Fibroblast of lung (primary cell): Measurements from ENCODE around the gene ACSL3. TPM values are rescaled to one million over a fixed set of nuclear protein-coding genes. Genes with fewer than 3 reads are reported as not detected.

Experiments used
- DNase-seq, 2 donors: peaks; one replicate each; pipeline versions ENCODE4 v3.0.0 to v3.0.0-alpha.2; 2010; ENCODE audit warnings: low read depth in 2 of 2
- H2AFZ ChIP-seq: 2 replicates; pipeline ENCODE4 v1.5.1; 2012; ENCODE audit warnings: low read length, control low read depth, inconsistent platforms
- H3K27ac ChIP-seq: 2 replicates; pipeline ENCODE4 v1.5.1; 2011; ENCODE audit warnings: low read length, control low read depth; ENCODE audit not compliant: insufficient read depth
- H3K27me3 ChIP-seq: 2 replicates; pipeline ENCODE4 v1.5.1; 2011; ENCODE audit warnings: mild to moderate bottlenecking, low read length; ENCODE audit not compliant: control insufficient read depth, insufficient read depth
- H3K36me3 ChIP-seq: 2 replicates; pipeline ENCODE4 v1.5.1; 2011; ENCODE audit warnings: low read length; ENCODE audit not compliant: control insufficient read depth, insufficient read depth
- H3K4me1 ChIP-seq: 2 replicates; pipeline ENCODE4 v1.5.1; 2011; ENCODE audit warnings: low read length; ENCODE audit not compliant: control insufficient read depth, insufficient read depth; ENCODE audit errors: extremely low read depth
- H3K4me2 ChIP-seq: 2 replicates; pipeline ENCODE4 v1.5.1; 2011; ENCODE audit warnings: low read length, control low read depth; ENCODE audit not compliant: insufficient read depth; ENCODE audit errors: extremely low read depth
- H3K4me3 ChIP-seq, 4 experiments: fragments of 200-600 bp in 1 of 4; sonication (generic) in 1 of 4; replicated peaks in 1 of 4; 2 replicates each; pipeline ENCODE4 v1.5.1; 2011 to 2016; ENCODE audit warnings: low read length in 4 of 4, low read depth in 3 of 4, mild to moderate bottlenecking in 3 of 4, control low read depth in 2 of 4, inconsistent platforms in 1 of 4, mixed read lengths in 1 of 4; ENCODE audit not compliant: insufficient read depth in 1 of 4; ENCODE audit errors: control extremely low read depth in 1 of 4
- H3K79me2 ChIP-seq: 2 replicates; pipeline ENCODE4 v1.5.1; 2012; ENCODE audit warnings: mild to moderate bottlenecking, low read length, inconsistent platforms; ENCODE audit not compliant: control insufficient read depth, insufficient read depth
- H3K9ac ChIP-seq: 2 replicates; pipeline ENCODE4 v1.5.1; 2011; ENCODE audit warnings: mild to moderate bottlenecking, low read length, control low read depth; ENCODE audit not compliant: insufficient read depth
- H3K9me3 ChIP-seq: 2 replicates; pipeline ENCODE4 v1.5.1; 2012; ENCODE audit warnings: low read depth, low read length; ENCODE audit not compliant: control insufficient read depth, insufficient read depth
- H4K20me1 ChIP-seq: 2 replicates; pipeline ENCODE4 v1.5.1; 2011; ENCODE audit warnings: low read length; ENCODE audit not compliant: control insufficient read depth, insufficient read depth; ENCODE audit errors: extremely low read depth
- CTCF ChIP-seq, 2 donors: IDR thresholded peaks in 1 of 2; conservative IDR thresholded peaks in 1 of 2; 1 replicate in 1 of 2; 2 replicates in 1 of 2; pipeline ENCODE4 v1.5.1; 2011 to 2012; ENCODE audit warnings: low read length in 2 of 2, control low read depth in 1 of 2, inconsistent platforms in 1 of 2, low read depth in 1 of 2, mild to moderate bottlenecking in 1 of 2
- EZH2 ChIP-seq: IDR thresholded peaks from 2 replicates; pipeline ENCODE4 v1.5.1; 2012; ENCODE audit warnings: low read length, control low read depth, mild to moderate bottlenecking; ENCODE audit errors: missing control alignments
- polyA plus RNA-seq, 2 donors: library from polyadenylated mRNA; depleted of rRNA in 1 of 2; stranded (reverse) in 1 of 2; unstranded in 1 of 2; fragments of >200 nt; gene quantifications; 2 replicates each; pipeline ENCODE4 v1.2.1, GENCODE V29; 2011 to 2012; ENCODE audit warnings: missing spikeins in 1 of 2
- total RNA-seq: library from RNA; depleted of rRNA; stranded (reverse); fragments of >200 nt; gene quantifications from 2 replicates; pipeline ENCODE4 v1.2.1, GENCODE V29; 2014

The ACSL3 gene
- total and polyA plus RNA-seq, 2 donors (not counting 1 experiment from before 2014, with no cell fraction given) = 147 to 377 TPM

- Histone ChIP-seq H4K20me1 (peaks cover 4% of the 10 kb centered on the region), H3K4me2 (no peak overlapping the region), H3K4me1 (no peaks in the 10 kb centered on the region), H3K27me3 (no peaks in the 10 kb centered on the region), H2AFZ (no peak overlapping the region), H3K36me3 (no peaks in the 10 kb centered on the region), H3K79me2 (peaks cover 94% of the 10 kb centered on the region), H3K9me3 (no peaks in the 10 kb centered on the region), H3K27ac (no peak overlapping the region), H3K4me3 (no peak overlapping the region), H3K9ac (no peak overlapping the region)
- TF ChIP-seq CTCF (conservative IDR thresholded peaks at IDR 0.05 in 1 of 2, IDR thresholded peaks at IDR 0.05 in 1 of 2; ENCODE audit: low read depth in 1 of 2, low read length in 2 of 2) (no peak), EZH2 (no peak)
- DNase-seq = peak in 1 of 2 donors; percentile 66
Observed at GRCh38 chr2:222883420-222883819, 22.6 kb downstream of the ACSL3 start.

GRCh38 chr2:222884114-222884771 lies 23.4 kb downstream of the ACSL3 start:
- Histone ChIP-seq H3K36me3 (no peaks in the 10 kb centered on the region), H3K27me3 (no peaks in the 10 kb centered on the region), H3K27ac (no peak overlapping the region), H4K20me1 (peaks cover 2% of the 10 kb centered on the region), H3K4me2 (no peak overlapping the region), H3K9me3 (no peaks in the 10 kb centered on the region), H2AFZ (no peak overlapping the region), H3K79me2 (peaks cover 93% of the 10 kb centered on the region), H3K9ac (no peak overlapping the region), H3K4me1 (no peaks in the 10 kb centered on the region), H3K4me3 (no peak overlapping the region)
- TF ChIP-seq EZH2 (no peak), CTCF (conservative IDR thresholded peaks at IDR 0.05 in 1 of 2, IDR thresholded peaks at IDR 0.05 in 1 of 2; ENCODE audit: low read depth in 1 of 2, low read length in 2 of 2) (no peak)
- DNase-seq = no peak

GRCh38 chr2:222884805-222885424 lies 24.1 kb downstream of the ACSL3 start:
- DNase-seq = peak in 1 of 2 donors; percentile 47
- Histone ChIP-seq H3K79me2 (peaks cover 93% of the 10 kb centered on the region), H3K4me3 (no peak overlapping the region), H3K9ac (no peak overlapping the region), H3K27me3 (no peaks in the 10 kb centered on the region), H3K4me2 (no peak overlapping the region), H4K20me1 (peaks cover 2% of the 10 kb centered on the region), H3K4me1 (no peaks in the 10 kb centered on the region), H2AFZ (no peak overlapping the region), H3K27ac (no peak overlapping the region), H3K36me3 (no peaks in the 10 kb centered on the region), H3K9me3 (no peaks in the 10 kb centered on the region)
- TF ChIP-seq EZH2 (no peak), CTCF (conservative IDR thresholded peaks at IDR 0.05 in 1 of 2, IDR thresholded peaks at IDR 0.05 in 1 of 2; ENCODE audit: low read depth in 1 of 2, low read length in 2 of 2) (no peak)
